ENCODE measurements around the gene BLTP1. TPM values are rescaled to one million over a fixed set of nuclear protein-coding genes. Genes with fewer than 3 reads are reported as not detected.

Gene BLTP1
- polyA plus RNA-seq, 3 donors: 2.7 to 35.1 (median 3.3) TPM

DNA sequence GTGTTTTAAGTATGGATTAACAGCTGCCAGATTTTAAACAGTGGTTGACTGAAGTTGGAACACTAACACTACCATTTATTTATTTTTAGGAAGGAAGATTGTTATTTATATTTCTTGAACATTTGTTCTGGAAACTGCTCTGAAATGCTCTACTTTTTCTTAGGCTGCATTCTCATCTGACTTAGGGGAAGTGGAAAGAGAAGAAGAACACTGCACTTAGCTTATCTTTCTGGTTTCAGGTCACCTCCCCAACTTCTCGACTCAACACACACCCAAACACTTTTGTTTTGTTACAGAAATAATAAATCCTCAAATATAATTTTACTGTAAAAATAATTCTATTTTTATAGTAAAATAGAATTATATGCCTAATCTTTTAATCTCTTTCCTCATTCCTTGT is 18.6 kb downstream of the BLTP1 start:
- Histone ChIP-seq H3K4me3 (replicated peaks in 1 of 3; ENCODE audit: low read depth in 2 of 3, low read length in 3 of 3) (no peak overlapping the region), H3K36me3 (replicated peaks in 1 of 2; ENCODE audit: control insufficient read depth in 1 of 2, insufficient read depth in 2 of 2, low read length in 2 of 2) (peaks cover 3 to 23% of the 10 kb centered on the region in 2 donors), H3K27ac (ENCODE audit: low read depth in 1 of 2, low read length in 2 of 2) (no peak overlapping the region), H3K9me3 (replicated peaks in 1 of 2; ENCODE audit: control insufficient read depth in 1 of 2, insufficient read depth in 1 of 2, low read length in 2 of 2) (no peaks in the 10 kb centered on the region), H3K9ac (ENCODE audit: insufficient read depth, low read length, poor library complexity, severe bottlenecking) (no peak overlapping the region), H4K20me1 (ENCODE audit: insufficient read depth, low read length) (peaks cover 27% of the 10 kb centered on the region), H2AFZ (ENCODE audit: insufficient read depth, low read depth, low read length, poor library complexity, severe bottlenecking) (no peak overlapping the region), H3K79me2 (ENCODE audit: insufficient read depth, low read length) (peaks cover 18% of the 10 kb centered on the region), H3K4me2 (replicated peaks; ENCODE audit: extremely low read depth, low read length, poor library complexity, severe bottlenecking) (no peak overlapping the region), H3K4me1 (ENCODE audit: control insufficient read depth in 1 of 2, insufficient read depth in 2 of 2, low read length in 2 of 2) (peaks cover 5 to 11% of the 10 kb centered on the region in 2 donors), H3K27me3 (ENCODE audit: control insufficient read depth in 2 of 2, insufficient read depth in 2 of 2, low read length in 2 of 2) (no peaks in the 10 kb centered on the region)
- H3K36me3 Mint-ChIP-seq: peaks cover 17 to 24% of the 10 kb centered on the region in 2 donors
- no peak for DNase-seq
- H3K9me3 Mint-ChIP-seq: no peaks in the 10 kb centered on the region
- H3K27me3 Mint-ChIP-seq (ENCODE audit: low read depth in 3 of 3): no peaks in the 10 kb centered on the region
- intact Hi-C loops (cut with micrococcal nuclease): no loop called here
- no peak overlapping the region for H3K27ac Mint-ChIP-seq
- peaks cover 20% of the 10 kb centered on the region for H3K4me1 Mint-ChIP-seq
- no CpG with 5 or more reads among the region's 1 CpG for WGBS (ENCODE audit: insufficient coverage)
- no peak overlapping the region for H3K4me3 Mint-ChIP-seq
- TF ChIP-seq, protein P1, sequence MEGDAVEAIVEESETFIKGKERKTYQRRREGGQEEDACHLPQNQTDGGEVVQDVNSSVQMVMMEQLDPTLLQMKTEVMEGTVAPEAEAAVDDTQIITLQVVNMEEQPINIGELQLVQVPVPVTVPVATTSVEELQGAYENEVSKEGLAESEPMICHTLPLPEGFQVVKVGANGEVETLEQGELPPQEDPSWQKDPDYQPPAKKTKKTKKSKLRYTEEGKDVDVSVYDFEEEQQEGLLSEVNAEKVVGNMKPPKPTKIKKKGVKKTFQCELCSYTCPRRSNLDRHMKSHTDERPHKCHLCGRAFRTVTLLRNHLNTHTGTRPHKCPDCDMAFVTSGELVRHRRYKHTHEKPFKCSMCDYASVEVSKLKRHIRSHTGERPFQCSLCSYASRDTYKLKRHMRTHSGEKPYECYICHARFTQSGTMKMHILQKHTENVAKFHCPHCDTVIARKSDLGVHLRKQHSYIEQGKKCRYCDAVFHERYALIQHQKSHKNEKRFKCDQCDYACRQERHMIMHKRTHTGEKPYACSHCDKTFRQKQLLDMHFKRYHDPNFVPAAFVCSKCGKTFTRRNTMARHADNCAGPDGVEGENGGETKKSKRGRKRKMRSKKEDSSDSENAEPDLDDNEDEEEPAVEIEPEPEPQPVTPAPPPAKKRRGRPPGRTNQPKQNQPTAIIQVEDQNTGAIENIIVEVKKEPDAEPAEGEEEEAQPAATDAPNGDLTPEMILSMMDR (IDR thresholded peaks at IDR 0.05): no peak

DNA sequence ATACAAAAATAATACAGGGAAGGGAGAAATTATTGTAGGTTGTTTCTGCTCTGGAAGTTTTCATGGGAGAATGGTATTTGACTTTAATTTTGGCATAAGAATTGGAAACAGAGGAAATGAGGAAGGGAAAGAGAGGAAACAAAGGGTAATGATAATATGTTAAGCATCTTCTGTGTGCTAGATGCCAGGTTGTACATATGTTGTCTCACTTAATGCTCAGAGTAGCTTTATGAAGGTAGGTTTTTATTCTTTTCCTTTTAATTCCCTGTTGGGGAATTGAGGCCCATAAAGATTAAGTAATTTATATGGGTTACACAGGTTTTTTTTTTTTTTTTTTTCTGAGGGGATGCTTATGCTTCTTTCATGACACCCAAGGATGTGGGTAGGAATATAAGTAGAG is 19.2 kb downstream of the BLTP1 start:
- Histone ChIP-seq H3K27me3 (ENCODE audit: control insufficient read depth in 2 of 2, insufficient read depth in 2 of 2, low read length in 2 of 2) (no peaks in the 10 kb centered on the region), H3K4me3 (replicated peaks in 1 of 3; ENCODE audit: low read depth in 2 of 3, low read length in 3 of 3) (no peak overlapping the region), H3K4me2 (replicated peaks; ENCODE audit: extremely low read depth, low read length, poor library complexity, severe bottlenecking) (no peak overlapping the region), H2AFZ (ENCODE audit: insufficient read depth, low read depth, low read length, poor library complexity, severe bottlenecking) (no peak overlapping the region), H3K79me2 (ENCODE audit: insufficient read depth, low read length) (peaks cover 18% of the 10 kb centered on the region), H3K9ac (ENCODE audit: insufficient read depth, low read length, poor library complexity, severe bottlenecking) (no peak overlapping the region), H3K4me1 (ENCODE audit: control insufficient read depth in 1 of 2, insufficient read depth in 2 of 2, low read length in 2 of 2) (peaks cover 5 to 11% of the 10 kb centered on the region in 2 donors), H3K27ac (ENCODE audit: low read depth in 1 of 2, low read length in 2 of 2) (no peak overlapping the region), H3K9me3 (replicated peaks in 1 of 2; ENCODE audit: control insufficient read depth in 1 of 2, insufficient read depth in 1 of 2, low read length in 2 of 2) (no peaks in the 10 kb centered on the region), H4K20me1 (ENCODE audit: insufficient read depth, low read length) (peaks cover 27% of the 10 kb centered on the region), H3K36me3 (replicated peaks in 1 of 2; ENCODE audit: control insufficient read depth in 1 of 2, insufficient read depth in 2 of 2, low read length in 2 of 2) (peaks cover 5 to 26% of the 10 kb centered on the region in 2 donors)
- H3K4me1 Mint-ChIP-seq: peaks cover 20% of the 10 kb centered on the region
- no peaks in the 10 kb centered on the region for H3K9me3 Mint-ChIP-seq
- peaks cover 17 to 28% of the 10 kb centered on the region in 2 donors for H3K36me3 Mint-ChIP-seq
- no peak overlapping the region for H3K4me3 Mint-ChIP-seq
- H3K27me3 Mint-ChIP-seq (ENCODE audit: low read depth in 3 of 3): no peaks in the 10 kb centered on the region
- TF ChIP-seq, protein P1 (IDR thresholded peaks at IDR 0.05): no peak
- intact Hi-C loops (cut with micrococcal nuclease): no loop called here
- no peak for DNase-seq
- H3K27ac Mint-ChIP-seq: peak overlapping the region in 1 of 7 donors; percentile 41

All from CD14-positive monocyte (primary cell).